GM04504 (cell line): ENCODE results near the gene TBC1D2B.
"Not testable (repeated sequence)": the region's sequence is repeated elsewhere in the genome, so short reads cannot be mapped to it uniquely, and the experiment has no call there.

Experiments used
- DNase-seq: peaks from one replicate; pipeline ENCODE4 v3.0.0-alpha.2; 2012; ENCODE audit warnings: low read depth

TBC1D2B gene

GRCh38 chr15:77988347-77989295 lies 88.9 kb downstream of the TBC1D2B start:
- DNase-seq: no peak

- DNase-seq: not testable (repeated sequence)
Observed at GRCh38 chr15:77987765-77988136, 89.8 kb downstream of the TBC1D2B start.

GRCh38 chr15:77986891-77987764 lies 90.4 kb downstream of the TBC1D2B start:
- DNase-seq: no peak

- no peak for DNase-seq
Observed at GRCh38 chr15:77985931-77986480, 91.5 kb downstream of the TBC1D2B start.

- DNase-seq: no peak
Observed at GRCh38 chr15:77985031-77985930, 92.2 kb downstream of the TBC1D2B start.

- no peak for DNase-seq
Observed at GRCh38 chr15:77984446-77984861, 93.1 kb downstream of the TBC1D2B start.

- DNase-seq: no peak
Observed at GRCh38 chr15:77983708-77984445, 93.6 kb downstream of the TBC1D2B start.

- DNase-seq: no peak
Observed at GRCh38 chr15:77983091-77983707, 94.3 kb downstream of the TBC1D2B start.

- no peak for DNase-seq
Observed at GRCh38 chr15:77982127-77982490, 95.4 kb downstream of the TBC1D2B start.

GRCh38 chr15:77981281-77982126 lies 96.0 kb downstream of the TBC1D2B start:
- no peak for DNase-seq

GRCh38 chr15:77980674-77981073 lies 96.8 kb downstream of the TBC1D2B start:
- DNase-seq: not testable (repeated sequence)

GRCh38 chr15:77980098-77980497 lies 97.4 kb downstream of the TBC1D2B start:
- DNase-seq: no peak

GRCh38 chr15:77979157-77979556 lies 98.4 kb downstream of the TBC1D2B start:
- DNase-seq: not testable (repeated sequence)

GRCh38 chr15:77978759-77979145 lies 98.8 kb downstream of the TBC1D2B start:
- DNase-seq: not testable (repeated sequence)

- not testable (repeated sequence) for DNase-seq
Observed at GRCh38 chr15:77977903-77978758, 99.4 kb downstream of the TBC1D2B start.

- DNase-seq: not testable (repeated sequence)
Observed at GRCh38 chr15:77976760-77977525, 100.6 kb downstream of the TBC1D2B start.

- not testable (repeated sequence) for DNase-seq
Observed at GRCh38 chr15:77976095-77976450, 101.4 kb downstream of the TBC1D2B start.
